GM12891 (cell line): ENCODE measurements around the gene HSP90B1.
A peak's percentile ranks its signal among the peaks of the same experiment; 100 is the strongest.

Source experiments
- DNase-seq: peaks from one replicate; pipeline ENCODE4 v3.0.0; 2011; ENCODE audit warnings: low spot score; ENCODE audit not compliant: insufficient read length
- FAIRE-seq: peaks from 2 replicates; lab custom pipeline; 2011; peaks lifted over from hg19 to GRCh38; lab: Jason Lieb, UNC
- PAX5 ChIP-seq: IDR thresholded peaks from 2 replicates; pipeline ENCODE4 v1.6.1; 2011; ENCODE audit warnings: low read length, moderate library complexity, mild to moderate bottlenecking; ENCODE audit not compliant: insufficient read depth, severe bottlenecking
- POLR2A ChIP-seq: IDR thresholded peaks from 2 replicates; pipeline ENCODE4 v1.6.1; 2011; ENCODE audit warnings: low read depth, low read length, control low read depth
- POLR2AphosphoS5 ChIP-seq: IDR thresholded peaks from 2 replicates; pipeline ENCODE4 v1.6.1; 2011; ENCODE audit warnings: low read depth, low read length, control low read depth
- POU2F2 ChIP-seq: IDR thresholded peaks from 2 replicates; pipeline ENCODE4 v1.6.1; 2011; ENCODE audit warnings: low read depth, mild to moderate bottlenecking, control low read depth, low read length, moderate library complexity
- SPI1 ChIP-seq: IDR thresholded peaks from 2 replicates; pipeline ENCODE4 v1.6.1; 2011; ENCODE audit warnings: low read depth, low read length, control low read depth
- TAF1 ChIP-seq: IDR thresholded peaks from 2 replicates; pipeline ENCODE4 v1.6.1; 2011; ENCODE audit warnings: low read depth, low read length, control low read depth

Gene HSP90B1

DNA sequence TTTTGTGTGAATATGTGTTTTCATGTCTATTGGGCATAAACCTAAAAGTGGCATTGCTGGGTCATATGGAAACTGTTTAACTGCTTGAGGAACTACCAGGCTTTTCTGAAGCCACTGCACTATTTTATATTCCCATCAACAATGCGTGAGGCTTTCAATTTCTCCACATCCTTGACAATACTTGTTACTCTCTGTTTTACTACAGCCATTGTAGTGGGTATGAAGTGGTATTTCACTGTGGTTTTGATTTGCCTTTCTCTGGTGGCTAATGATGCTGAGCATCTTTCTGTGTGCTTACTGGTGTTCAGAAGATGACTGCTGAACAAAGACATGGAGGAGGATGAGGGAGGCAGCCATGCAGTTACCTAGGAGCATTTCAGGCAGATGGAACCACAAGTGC is 22.3 kb downstream of the HSP90B1 start:
- TF ChIP-seq POU2F2 (no peak), POLR2AphosphoS5 (no peak), PAX5 (no peak), TAF1 (no peak), SPI1 (no peak), POLR2A (no peak)
- FAIRE-seq (no peak), DNase-seq (no peak)

DNA sequence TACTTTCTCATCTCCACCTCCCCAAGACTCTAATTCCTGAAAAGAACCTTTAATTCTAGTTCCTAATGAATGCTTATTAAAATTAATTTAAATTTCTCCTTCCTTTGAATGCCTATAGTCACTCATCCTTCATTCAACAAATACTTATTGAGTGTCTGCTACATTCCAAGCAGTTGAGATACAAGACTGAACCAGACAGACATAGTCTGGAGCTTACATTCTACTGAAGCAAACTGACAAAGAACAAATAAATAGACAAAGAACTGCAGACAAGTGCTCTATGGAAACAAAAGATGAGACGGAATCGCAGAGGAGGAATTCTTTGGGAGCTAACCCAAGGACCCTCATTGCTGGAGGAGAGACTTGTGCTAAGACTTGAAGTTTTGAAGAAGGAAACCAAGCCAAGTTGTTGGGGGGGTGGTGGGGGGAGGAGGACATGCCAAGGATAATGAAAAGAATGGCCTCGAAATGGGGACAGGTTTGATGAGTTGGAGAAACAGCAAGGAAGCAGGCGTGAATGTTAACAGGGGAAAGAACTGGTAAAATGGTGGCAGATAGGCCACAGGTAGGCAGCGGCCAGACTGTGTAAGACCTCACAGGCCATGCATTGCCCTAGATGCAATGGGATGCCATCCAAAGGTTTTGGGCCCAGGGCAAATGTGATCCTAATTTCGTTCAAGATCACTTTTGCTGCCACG is 25.8 kb downstream of the HSP90B1 start:
- DNase-seq (no peak), FAIRE-seq (no peak)
- TF ChIP-seq PAX5 (no peak), POLR2AphosphoS5 (no peak), TAF1 (no peak), POU2F2 (no peak), SPI1 (no peak), POLR2A (no peak)

DNA sequence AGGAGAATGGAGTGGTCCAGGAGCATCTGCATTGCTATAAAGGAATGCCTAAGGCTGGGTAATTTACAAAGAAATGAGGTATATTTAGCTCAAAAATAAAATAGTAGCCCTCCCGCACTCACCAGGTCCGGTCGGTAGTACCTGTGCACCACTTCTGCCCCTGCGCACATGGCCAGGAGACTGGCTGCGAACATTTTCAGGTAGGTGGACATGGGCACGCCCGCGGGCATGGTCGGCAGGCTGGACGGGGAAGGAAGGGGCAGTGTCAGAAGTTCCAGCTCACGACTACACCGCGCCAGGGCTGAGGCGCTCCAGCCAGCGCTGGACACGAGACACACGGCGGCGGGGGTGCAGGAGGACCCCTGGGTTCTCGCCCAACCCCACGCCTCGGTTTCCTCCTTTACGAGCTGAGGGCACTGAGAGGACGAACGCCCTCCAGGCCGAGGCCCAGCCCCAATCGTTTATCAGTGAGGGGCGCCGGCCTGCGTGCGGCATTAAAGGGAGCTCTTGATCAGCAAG is 26.4 kb downstream of the HSP90B1 start:
- no peak for DNase-seq
- FAIRE-seq = no peak
- TF ChIP-seq TAF1 (no peak), SPI1 (no peak), PAX5 (no peak), POLR2A (no peak), POLR2AphosphoS5 (no peak), POU2F2 (no peak)

DNA sequence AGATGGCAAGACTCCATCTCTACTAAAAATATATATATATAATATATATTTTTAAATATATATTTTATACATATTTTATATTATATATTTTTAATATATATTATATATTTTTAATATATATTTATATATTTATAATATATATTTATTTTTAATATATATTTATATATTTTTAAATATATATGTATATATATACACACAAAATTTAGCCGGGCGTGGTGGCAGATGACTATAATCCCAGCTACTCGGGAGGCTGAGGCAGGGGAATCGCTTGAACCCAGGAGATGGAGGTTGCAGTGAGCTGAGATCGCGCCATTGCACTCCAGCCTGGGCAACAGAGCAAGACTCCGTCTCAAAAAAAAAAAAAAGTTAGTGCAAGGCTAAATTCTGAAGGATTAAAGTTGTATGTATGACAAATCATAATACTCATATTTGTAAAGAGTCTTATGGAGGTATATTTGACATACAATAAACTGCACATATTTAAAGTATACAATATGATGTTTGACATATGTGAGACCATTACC is 27.7 kb downstream of the HSP90B1 start:
- no peak for TF ChIP-seq PAX5
- no peak for TF ChIP-seq TAF1
- TF ChIP-seq POU2F2 = no peak
- TF ChIP-seq POLR2A = no peak
- no peak for TF ChIP-seq SPI1
- TF ChIP-seq POLR2AphosphoS5 = no peak
- no peak for DNase-seq
- FAIRE-seq = no peak

DNA sequence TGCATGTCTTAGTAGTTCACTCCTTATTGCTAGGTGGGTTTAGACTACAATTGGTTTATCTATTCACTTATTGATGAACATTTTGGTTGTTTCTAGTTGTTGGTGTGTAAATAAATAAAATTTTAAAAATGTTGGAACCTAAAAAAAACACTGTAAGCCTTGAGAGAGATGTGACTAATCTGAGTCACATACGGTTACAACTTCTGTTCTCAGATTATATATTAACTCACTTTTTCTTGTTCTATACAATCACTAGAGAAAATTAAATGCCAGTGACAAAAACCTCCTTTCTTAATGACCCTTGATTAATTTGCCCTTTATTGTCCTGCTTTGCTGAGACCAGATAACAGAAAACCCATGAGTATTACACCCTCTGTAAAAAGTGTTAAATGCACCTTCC is 28.4 kb downstream of the HSP90B1 start:
- no peak for TF ChIP-seq POU2F2
- no peak for TF ChIP-seq PAX5
- TF ChIP-seq SPI1 = no peak
- TF ChIP-seq POLR2AphosphoS5 = no peak
- no peak for TF ChIP-seq POLR2A
- TF ChIP-seq TAF1 = no peak
- DNase-seq (no peak), FAIRE-seq (no peak)

DNA sequence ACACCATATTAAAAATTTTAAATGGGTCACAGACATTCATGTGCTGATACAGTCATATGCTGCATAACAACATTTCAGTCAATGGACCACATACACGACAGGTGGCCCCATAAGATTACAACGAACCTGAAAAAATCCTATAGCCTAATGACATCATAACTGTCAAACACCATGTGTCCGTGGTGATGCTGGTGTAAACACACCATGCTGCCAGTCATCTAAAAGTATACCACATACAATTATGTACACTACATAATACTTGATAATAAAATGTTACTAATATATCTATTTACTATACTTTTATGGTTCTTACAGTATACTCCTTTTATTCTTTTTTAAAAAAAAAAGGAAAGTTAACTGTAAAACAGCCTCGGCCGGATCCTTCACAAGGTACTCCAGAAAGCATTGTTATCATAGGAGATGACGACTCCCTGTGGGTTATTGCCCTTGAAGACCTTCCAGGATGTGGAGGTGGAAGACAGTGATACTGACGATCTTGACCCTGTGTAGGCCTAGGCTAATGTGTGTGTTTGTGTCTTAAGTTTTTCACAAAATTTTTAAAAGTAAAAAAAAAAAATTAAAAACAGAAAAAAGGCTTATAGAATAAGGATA is 30.5 kb downstream of the HSP90B1 start:
- FAIRE-seq (no peak), DNase-seq (no peak)
- TF ChIP-seq SPI1 = no peak
- TF ChIP-seq TAF1 = no peak
- no peak for TF ChIP-seq POU2F2
- no peak for TF ChIP-seq PAX5
- TF ChIP-seq POLR2AphosphoS5 = no peak
- TF ChIP-seq POLR2A = no peak

DNA sequence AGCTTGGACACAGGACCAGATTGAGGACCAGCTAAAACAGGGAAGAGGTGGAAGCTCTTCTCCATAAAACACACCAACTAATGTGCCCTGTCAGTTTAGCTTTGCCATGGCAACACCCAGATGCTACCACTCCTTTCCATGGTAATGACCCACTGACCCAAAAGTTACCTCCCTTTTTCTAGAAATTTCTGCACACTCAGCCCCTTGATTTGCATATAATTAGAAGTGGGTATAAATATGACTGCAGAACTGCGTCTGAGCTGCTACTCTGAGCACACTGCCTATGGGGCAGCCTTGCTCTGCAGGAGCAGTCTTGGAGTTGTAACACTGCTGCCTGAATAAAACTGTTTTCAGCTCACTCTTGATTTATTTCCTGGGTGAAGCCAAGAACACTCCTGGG is 32.3 kb downstream of the HSP90B1 start:
- DNase-seq = no peak

DNA sequence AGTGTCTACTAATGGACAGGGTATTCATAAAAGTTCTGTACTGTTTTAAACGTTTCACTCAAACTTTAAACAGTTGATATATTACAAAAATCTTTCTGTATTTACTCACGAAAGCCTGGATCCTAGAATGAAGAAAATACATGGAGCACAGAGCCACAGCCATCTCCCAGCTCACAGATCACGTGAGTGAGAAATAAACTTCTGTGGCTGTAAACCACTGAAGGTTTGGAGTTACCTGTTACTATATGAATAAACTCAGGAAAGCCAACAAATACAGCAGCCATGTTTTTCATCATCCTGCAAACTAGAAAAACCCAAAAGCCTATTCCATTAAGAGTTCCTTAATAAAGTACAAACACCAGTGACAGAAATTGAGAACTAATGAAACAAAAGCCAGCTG is 34.6 kb downstream of the HSP90B1 start:
- FAIRE-seq = no peak
- no peak for DNase-seq
- TF ChIP-seq PAX5 (no peak), POLR2A (no peak), POU2F2 (no peak), POLR2AphosphoS5 (no peak), TAF1 (no peak), SPI1 (no peak)

More for the DNA sequence above, 32.3 kb downstream of the HSP90B1 start:
- no peak for FAIRE-seq
- TF ChIP-seq POLR2A (peak; percentile 76), PAX5 (no peak)

DNA sequence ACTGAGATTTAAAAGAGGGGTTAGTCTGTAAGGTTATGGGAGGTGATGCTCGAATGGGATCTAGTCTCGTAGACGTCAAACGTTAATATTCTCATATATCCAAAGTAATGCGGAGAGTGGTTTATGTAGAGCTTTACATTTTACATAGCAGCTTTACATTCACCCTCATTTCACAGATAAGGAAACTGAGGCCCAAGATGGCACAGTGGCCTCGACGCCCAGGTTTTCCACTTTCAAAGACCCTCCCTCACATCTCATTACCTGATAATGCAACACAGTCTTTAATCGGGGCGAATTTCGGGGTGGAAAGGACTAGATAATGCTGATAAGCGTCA is 35.0 kb downstream of the HSP90B1 start:
- FAIRE-seq = peak; percentile 13
- TF ChIP-seq POLR2A = no peak
- TF ChIP-seq POLR2AphosphoS5 = no peak
- no peak for TF ChIP-seq TAF1
- no peak for TF ChIP-seq POU2F2
- TF ChIP-seq PAX5 = no peak
- no peak for TF ChIP-seq SPI1
- DNase-seq = no peak
